Thoracic aorta (tissue), 2 donors: ENCODE measurements around the gene OSTC. TPM values are rescaled to one million over a fixed set of nuclear protein-coding genes. Genes with fewer than 3 reads are reported as not detected.

Experiments used
- ATAC-seq: fragments of 150-250 bp; one replicate; pipeline ENCODE4 v1.8.0; 2017; ENCODE audit warnings: low read depth; ENCODE audit not compliant: insufficient number of reproducible peaks, low FRiP score
- DNase-seq: peaks from one replicate; pipeline ENCODE4 v3.0.0-alpha.2; 2020; ENCODE audit warnings: low spot score
- H3K27ac ChIP-seq, 2 donors: fragments of 200-600 bp; sonication (generic); 1 replicate in 1 of 2; 2 replicates in 1 of 2; pipeline ENCODE4 v1.5.1; 2016; ENCODE audit warnings: mild to moderate bottlenecking in 2 of 2, moderate library complexity in 2 of 2
- H3K27me3 ChIP-seq: fragments of 200-600 bp; sonication (generic); replicated peaks from 2 replicates; pipeline ENCODE4 v1.6.0; 2016; ENCODE audit warnings: mild to moderate bottlenecking; ENCODE audit not compliant: insufficient read depth
- H3K36me3 ChIP-seq: fragments of 200-600 bp; sonication (generic); one replicate; pipeline ENCODE4 v1.5.1; 2016
- H3K4me1 ChIP-seq, 2 donors: fragments of 200-600 bp; sonication (generic); 1 replicate in 1 of 2; 2 replicates in 1 of 2; pipeline versions ENCODE4 v1.5.1 to v1.6.0; 2016; ENCODE audit warnings: low read depth in 2 of 2, mild to moderate bottlenecking in 1 of 2; ENCODE audit not compliant: control insufficient read depth in 1 of 2
- H3K4me3 ChIP-seq: fragments of 200-600 bp; sonication (generic); 2 replicates; pipeline ENCODE4 v1.5.1; 2016; ENCODE audit warnings: mild to moderate bottlenecking
- H3K9me3 ChIP-seq: fragments of 200-600 bp; sonication (generic); 2 replicates; pipeline ENCODE4 v1.5.1; 2016
- total RNA-seq, 2 donors: library from RNA; depleted of rRNA; stranded (reverse); fragments of >200 nt; gene quantifications; one replicate each; pipeline versions ENCODE4 v1.1.0 to v1.2.3, GENCODE V29; 2016
- TF ChIP-seq, protein P1 (sequence below): fragments of 200-600 bp; sonication (generic); IDR thresholded peaks from one replicate; pipeline ENCODE4 v1.5.1; 2019; ENCODE audit warnings: antibody characterized with exemption

Gene OSTC
- total RNA-seq, 2 donors from 2014 or later, result 56.2 to 77.2 TPM

- TF ChIP-seq, protein P1, sequence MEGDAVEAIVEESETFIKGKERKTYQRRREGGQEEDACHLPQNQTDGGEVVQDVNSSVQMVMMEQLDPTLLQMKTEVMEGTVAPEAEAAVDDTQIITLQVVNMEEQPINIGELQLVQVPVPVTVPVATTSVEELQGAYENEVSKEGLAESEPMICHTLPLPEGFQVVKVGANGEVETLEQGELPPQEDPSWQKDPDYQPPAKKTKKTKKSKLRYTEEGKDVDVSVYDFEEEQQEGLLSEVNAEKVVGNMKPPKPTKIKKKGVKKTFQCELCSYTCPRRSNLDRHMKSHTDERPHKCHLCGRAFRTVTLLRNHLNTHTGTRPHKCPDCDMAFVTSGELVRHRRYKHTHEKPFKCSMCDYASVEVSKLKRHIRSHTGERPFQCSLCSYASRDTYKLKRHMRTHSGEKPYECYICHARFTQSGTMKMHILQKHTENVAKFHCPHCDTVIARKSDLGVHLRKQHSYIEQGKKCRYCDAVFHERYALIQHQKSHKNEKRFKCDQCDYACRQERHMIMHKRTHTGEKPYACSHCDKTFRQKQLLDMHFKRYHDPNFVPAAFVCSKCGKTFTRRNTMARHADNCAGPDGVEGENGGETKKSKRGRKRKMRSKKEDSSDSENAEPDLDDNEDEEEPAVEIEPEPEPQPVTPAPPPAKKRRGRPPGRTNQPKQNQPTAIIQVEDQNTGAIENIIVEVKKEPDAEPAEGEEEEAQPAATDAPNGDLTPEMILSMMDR, result no peak
- H3K36me3 ChIP-seq, result peaks cover 31% of the 10 kb centered on the region
- H3K4me3 ChIP-seq, result peak overlapping the region; percentile 80
- DNase-seq, result no peak
- no peaks in the 10 kb centered on the region for H3K27me3 ChIP-seq
- H3K27ac ChIP-seq, result peak overlapping the region; percentile 59 to 79
- H3K9me3 ChIP-seq, result no peaks in the 10 kb centered on the region
- ATAC-seq, result no peak
- H3K4me1 ChIP-seq, result peaks cover 8 to 18% of the 10 kb centered on the region in 2 donors
These were observed 29.2 kb upstream of the OSTC start for GRCh38 chr4:108620933-108621905.

GRCh38 chr4:108622022-108622421 is 28.4 kb upstream of the OSTC start:
- DNase-seq, result no peak
- Histone ChIP-seq H3K4me3 (no peak overlapping the region), H3K4me1 (peaks cover 8 to 18% of the 10 kb centered on the region in 2 donors), H3K27ac (no peak overlapping the region), H3K27me3 (no peaks in the 10 kb centered on the region), H3K9me3 (no peaks in the 10 kb centered on the region), H3K36me3 (peaks cover 39% of the 10 kb centered on the region)
- TF ChIP-seq, protein P1, result no peak
- no peak for ATAC-seq

DNA sequence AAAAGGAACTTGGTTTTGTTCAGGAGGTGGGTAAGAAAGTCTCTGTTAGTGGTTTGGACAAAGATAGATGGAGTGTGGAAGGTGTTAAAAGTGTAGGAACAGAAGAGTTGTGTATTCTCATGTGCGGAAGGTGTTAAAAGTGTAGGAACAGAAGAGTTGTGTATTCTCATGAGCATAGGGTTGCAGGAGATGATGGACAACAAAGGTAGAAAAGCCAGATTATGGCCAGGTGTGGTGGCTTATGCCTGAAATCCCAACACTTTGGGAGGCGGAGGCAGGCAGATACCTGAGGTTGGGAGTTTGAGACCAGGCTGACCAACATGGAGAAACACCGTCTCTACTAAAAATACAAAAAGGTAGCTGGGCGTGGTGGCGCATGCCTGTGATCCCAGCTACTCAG is 27.6 kb upstream of the OSTC start:
- ATAC-seq, result no peak
- peaks cover 8 to 18% of the 10 kb centered on the region in 2 donors for H3K4me1 ChIP-seq
- DNase-seq, result no peak
- no peaks in the 10 kb centered on the region for H3K27me3 ChIP-seq
- no peak overlapping the region for H3K27ac ChIP-seq
- peaks cover 41% of the 10 kb centered on the region for H3K36me3 ChIP-seq
- H3K9me3 ChIP-seq, result no peaks in the 10 kb centered on the region
- no peak overlapping the region for H3K4me3 ChIP-seq
- TF ChIP-seq, protein P1, result no peak

DNA sequence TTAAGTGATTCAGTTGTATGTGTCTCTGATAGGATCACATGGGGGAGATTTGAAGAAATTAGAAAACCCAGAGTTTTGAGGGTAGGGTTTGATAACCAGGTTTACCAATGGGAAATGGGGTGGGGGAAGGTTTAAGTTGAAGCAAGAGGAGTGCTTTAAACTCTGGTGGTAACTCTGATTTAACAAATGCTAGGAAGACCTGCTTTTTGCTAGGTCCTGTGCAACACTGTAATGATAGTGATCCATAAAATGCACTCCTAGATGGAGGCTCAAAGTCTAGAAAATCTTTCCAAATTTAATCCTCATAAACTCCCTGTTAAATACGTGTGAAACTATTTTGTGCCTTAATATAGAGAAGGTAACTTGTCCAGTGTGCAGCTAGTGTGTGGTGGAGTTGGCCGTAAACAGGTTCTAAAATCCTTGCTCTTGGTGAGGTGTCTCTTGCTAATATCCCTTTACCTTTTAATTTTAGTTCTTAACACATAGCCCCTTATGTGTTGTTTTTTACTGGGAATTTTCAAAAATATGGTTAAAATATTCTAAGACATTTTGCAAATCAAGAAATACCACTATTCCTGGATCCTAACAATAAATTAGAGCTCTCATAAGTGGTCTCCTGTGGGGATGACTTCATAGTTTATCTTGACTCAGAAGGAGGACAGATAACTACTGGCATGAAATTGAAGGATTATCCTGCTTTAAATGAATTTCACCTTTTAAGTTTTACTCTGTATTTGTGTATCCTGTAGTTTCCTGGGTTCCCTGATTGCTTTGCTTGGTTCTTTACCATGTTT is 25.9 kb upstream of the OSTC start:
- Histone ChIP-seq H3K36me3 (peaks cover 41% of the 10 kb centered on the region), H3K4me1 (peaks cover 8 to 17% of the 10 kb centered on the region in 2 donors), H3K27ac (no peak overlapping the region), H3K9me3 (no peaks in the 10 kb centered on the region), H3K4me3 (no peak overlapping the region), H3K27me3 (no peaks in the 10 kb centered on the region)
- ATAC-seq (no peak), DNase-seq (no peak)
- TF ChIP-seq, protein P1, result no peak

DNA sequence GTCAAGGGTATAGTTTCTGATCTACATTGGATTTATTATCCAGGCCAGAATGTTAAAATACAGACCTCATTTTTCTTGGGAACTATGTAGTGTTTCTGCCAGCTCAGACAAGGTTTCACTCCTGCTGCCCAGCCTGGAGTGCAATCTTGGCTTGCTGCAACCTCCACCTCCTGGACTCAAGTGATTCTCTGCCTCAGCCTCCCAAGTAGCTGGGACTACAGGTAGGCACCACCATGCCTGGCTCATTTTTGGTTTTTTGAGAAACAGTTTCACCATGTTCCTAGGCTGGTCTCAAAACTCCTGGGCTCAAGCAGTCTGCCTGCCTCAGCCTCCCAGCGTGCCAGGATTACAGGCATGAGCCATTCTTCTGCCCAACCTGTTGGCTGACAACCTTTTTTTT is 24.3 kb upstream of the OSTC start:
- Histone ChIP-seq H3K27me3 (no peaks in the 10 kb centered on the region), H3K4me1 (peaks cover 3 to 10% of the 10 kb centered on the region in 2 donors), H3K9me3 (no peaks in the 10 kb centered on the region), H3K36me3 (peaks cover 49% of the 10 kb centered on the region), H3K27ac (no peak overlapping the region), H3K4me3 (no peak overlapping the region)
- TF ChIP-seq, protein P1, result no peak
- DNase-seq (no peak), ATAC-seq (no peak)
